H9 (cell line): ENCODE measurements around the gene ABCA1. TPM values are rescaled to one million over a fixed set of nuclear protein-coding genes. Genes with fewer than 3 reads are reported as not detected.

Experiments
- DNase-seq: peaks from one replicate; pipeline ENCODE4 v3.0.0-alpha.2; 2017
- H2AFZ ChIP-seq: one replicate; pipeline ENCODE4 v1.6.1; 2013; ENCODE audit warnings: mild to moderate bottlenecking, low read length, control low read depth, moderate library complexity
- H2AK5ac ChIP-seq: 2 replicates; pipeline ENCODE4 v1.6.1; 2013; ENCODE audit warnings: low read length, control low read depth, mixed read lengths; ENCODE audit not compliant: insufficient read length
- H2BK120ac ChIP-seq: one replicate; pipeline ENCODE4 v1.6.1; 2013; ENCODE audit warnings: low read depth, mild to moderate bottlenecking, low read length, control low read depth, inconsistent platforms; ENCODE audit not compliant: poor library complexity, severe bottlenecking
- H2BK12ac ChIP-seq: 2 replicates; pipeline ENCODE4 v1.6.1; 2013; ENCODE audit warnings: low read length, control low read depth, mixed read lengths, low read depth; ENCODE audit not compliant: insufficient read length
- H2BK15ac ChIP-seq: 2 replicates; pipeline ENCODE4 v1.6.1; 2013; ENCODE audit warnings: low read depth, low read length, control low read depth
- H2BK20ac ChIP-seq: one replicate; pipeline ENCODE4 v1.6.1; 2013; ENCODE audit warnings: low read depth, mild to moderate bottlenecking, low read length, control low read depth, inconsistent platforms; ENCODE audit not compliant: poor library complexity, severe bottlenecking
- H2BK5ac ChIP-seq: 2 replicates; pipeline ENCODE4 v1.6.1; 2013; ENCODE audit warnings: low read length, control low read depth, mixed read lengths; ENCODE audit not compliant: insufficient read length
- H3K14ac ChIP-seq: 2 replicates; pipeline ENCODE4 v1.6.1; 2013; ENCODE audit warnings: low read length, control low read depth; ENCODE audit not compliant: insufficient read depth
- H3K18ac ChIP-seq: 2 replicates; pipeline ENCODE4 v1.6.1; 2013; ENCODE audit warnings: low read depth, mild to moderate bottlenecking, mixed read lengths, low read length, control low read depth; ENCODE audit not compliant: insufficient read length
- H3K23ac ChIP-seq: 2 replicates; pipeline ENCODE4 v1.6.1; 2013; ENCODE audit warnings: low read length, control low read depth, mixed read lengths, low read depth; ENCODE audit not compliant: insufficient read length
- H3K23me2 ChIP-seq: 2 replicates; pipeline ENCODE4 v1.6.1; 2013; ENCODE audit warnings: low read depth, mild to moderate bottlenecking, mixed read lengths, low read length, control low read depth; ENCODE audit not compliant: insufficient read length, poor library complexity, severe bottlenecking
- H3K27ac ChIP-seq: 2 replicates; pipeline ENCODE4 v1.5.1; 2013; ENCODE audit warnings: low read length, control low read depth, mixed read lengths, low read depth; ENCODE audit not compliant: insufficient read length
- H3K27me3 ChIP-seq: 2 replicates; pipeline ENCODE4 v1.6.1; 2013; ENCODE audit warnings: low read length, control low read depth, inconsistent platforms; ENCODE audit not compliant: insufficient read depth
- H3K4ac ChIP-seq: 2 replicates; pipeline ENCODE4 v1.6.1; 2013; ENCODE audit warnings: low read depth, mild to moderate bottlenecking, control low read depth, inconsistent platforms, low read length, moderate library complexity
- H3K4me1 ChIP-seq: 2 replicates; pipeline ENCODE4 v1.6.1; 2013; ENCODE audit warnings: low read length, control low read depth, inconsistent platforms; ENCODE audit not compliant: insufficient read depth
- H3K4me2 ChIP-seq: 2 replicates; pipeline ENCODE4 v1.6.1; 2013; ENCODE audit warnings: low read length, control low read depth, mixed read lengths; ENCODE audit not compliant: insufficient read length, insufficient read depth
- H3K56ac ChIP-seq: 2 replicates; pipeline ENCODE4 v1.6.1; 2013; ENCODE audit warnings: low read depth, mild to moderate bottlenecking, mixed read lengths, low read length, control low read depth; ENCODE audit not compliant: insufficient read length
- H3K79me1 ChIP-seq: 2 replicates; pipeline ENCODE4 v1.6.1; 2013; ENCODE audit warnings: low read depth, mild to moderate bottlenecking, moderate library complexity, low read length, control low read depth, inconsistent platforms; ENCODE audit not compliant: insufficient read depth, poor library complexity, severe bottlenecking
- H3K79me2 ChIP-seq: 2 replicates; pipeline ENCODE4 v1.6.1; 2013; ENCODE audit warnings: low read length, control low read depth, inconsistent platforms; ENCODE audit not compliant: insufficient read depth
- H3K9ac ChIP-seq: 2 replicates; pipeline ENCODE4 v1.6.1; 2013; ENCODE audit warnings: low read length, control low read depth, mixed read lengths; ENCODE audit not compliant: insufficient read length; ENCODE audit errors: extremely low read depth
- H3K9me3 ChIP-seq: one replicate; pipeline ENCODE4 v1.6.1; 2013; ENCODE audit warnings: low read depth, low read length, inconsistent platforms; ENCODE audit not compliant: control insufficient read depth
- H3T11ph ChIP-seq: one replicate; pipeline ENCODE4 v1.6.1; 2013; ENCODE audit warnings: mild to moderate bottlenecking, low read length, control low read depth, inconsistent platforms
- H4K20me1 ChIP-seq: one replicate; pipeline ENCODE4 v1.6.1; 2013; ENCODE audit not compliant: control insufficient read depth, insufficient read length, insufficient read depth
- H4K5ac ChIP-seq: 2 replicates; pipeline ENCODE4 v1.6.1; 2013; ENCODE audit warnings: low read depth, mild to moderate bottlenecking, mixed read lengths, low read length, control low read depth; ENCODE audit not compliant: insufficient read length
- H4K8ac ChIP-seq: replicated peaks from 2 replicates; pipeline ENCODE4 v1.6.1; 2013; ENCODE audit warnings: low read length, control low read depth, mixed read lengths, low read depth; ENCODE audit not compliant: insufficient read length
- H4K91ac ChIP-seq: 2 replicates; pipeline ENCODE4 v1.6.1; 2013; ENCODE audit warnings: low read depth, mild to moderate bottlenecking, moderate library complexity, mixed read lengths, low read length, control low read depth; ENCODE audit not compliant: insufficient read length
- H3K27ac Mint-ChIP-seq, 3 experiments: 2 replicates in 2 of 3; 3 replicates in 1 of 3; pipeline ENCODE4 v1.8.0; 2020 to 2021; ENCODE audit warnings: mixed read lengths in 3 of 3, mild to moderate bottlenecking in 1 of 3, moderate library complexity in 1 of 3
- H3K27me3 Mint-ChIP-seq: 2 replicates; pipeline ENCODE4 v1.8.0; 2021; ENCODE audit warnings: low read depth, mild to moderate bottlenecking, moderate library complexity, mixed read lengths
- H3K36me3 Mint-ChIP-seq, 3 experiments: 2 replicates in 2 of 3; 3 replicates in 1 of 3; pipeline ENCODE4 v1.8.0; 2020 to 2021; ENCODE audit warnings: low read depth in 3 of 3, mixed read lengths in 3 of 3; ENCODE audit not compliant: insufficient read depth in 1 of 3
- H3K4me1 Mint-ChIP-seq, 2 experiments: 2 replicates each; pipeline ENCODE4 v1.8.0; 2020; ENCODE audit warnings: mixed read lengths in 2 of 2
- H3K4me3 Mint-ChIP-seq, 2 experiments: 2 replicates in 1 of 2; 3 replicates in 1 of 2; pipeline ENCODE4 v1.8.0; 2020 to 2021; ENCODE audit warnings: mild to moderate bottlenecking in 2 of 2, mixed read lengths in 2 of 2, moderate library complexity in 1 of 2
- H3K9me3 Mint-ChIP-seq, 2 experiments: 2 replicates in 1 of 2; 3 replicates in 1 of 2; pipeline ENCODE4 v1.8.0; 2020; ENCODE audit warnings: mild to moderate bottlenecking in 2 of 2, mixed read lengths in 2 of 2, moderate library complexity in 1 of 2
- CTCF ChIP-seq: fragments of 200-600 bp; sonication (generic); conservative IDR thresholded peaks from 3 replicates; pipeline ENCODE4 v1.8.0; 2021; ENCODE audit warnings: antibody characterized with exemption, mild to moderate bottlenecking
- WGBS: extraction: QIAGEN DNeasy Blood & Tissue Kit; methylation state at CpG from one replicate; pipeline ENCODE4 v1.1.7; 2013; ENCODE audit warnings: missing lambda C conversion rate, low lambda C conversion rate, mixed read lengths; ENCODE audit not compliant: insufficient read length; ENCODE audit errors: extremely low coverage; 5-methylcytosine and 5-hydroxymethylcytosine counted together
- total RNA-seq: library from RNA; stranded (reverse); gene quantifications from 2 replicates; pipeline ENCODE4 v1.2.1, GENCODE V29; 2021

ABCA1 gene
- total RNA-seq, 1 experiment from 2014 or later = 16.6 TPM

- no peak overlapping the region for H3K4me3 Mint-ChIP-seq
- no peaks in the 10 kb centered on the region for H3K4me1 Mint-ChIP-seq
- no peak overlapping the region for H3K4me2 ChIP-seq
- no peak overlapping the region for H3K9ac ChIP-seq
- no peaks in the 10 kb centered on the region for H3K27me3 Mint-ChIP-seq
- H2AFZ ChIP-seq = no peak overlapping the region
- H4K20me1 ChIP-seq = no peaks in the 10 kb centered on the region
- no peak overlapping the region for H2BK15ac ChIP-seq
- DNase-seq = no peak
- H3K18ac ChIP-seq = no peak overlapping the region
- no peak overlapping the region for H2BK120ac ChIP-seq
- H3K36me3 Mint-ChIP-seq = peaks cover 0 to 64% (median 46%) of the 10 kb centered on the region in 3 experiments; a peak in 5 of 7 replicates
- no peaks in the 10 kb centered on the region for H3K79me2 ChIP-seq
- H3K14ac ChIP-seq = no peak overlapping the region
- H3K23ac ChIP-seq = no peak overlapping the region
- no peaks in the 10 kb centered on the region for H3K79me1 ChIP-seq
- H2BK12ac ChIP-seq = no peak overlapping the region
- no peak overlapping the region for H3K56ac ChIP-seq
- H3K9me3 Mint-ChIP-seq = no peaks in the 10 kb centered on the region
- no peaks in the 10 kb centered on the region for H3K27me3 ChIP-seq
- no peaks in the 10 kb centered on the region for H3K4me1 ChIP-seq
- H4K8ac ChIP-seq = no peak overlapping the region
- H4K5ac ChIP-seq = no peak overlapping the region
- H3T11ph ChIP-seq = no peak overlapping the region
- no peaks in the 10 kb centered on the region for H3K9me3 ChIP-seq
- 0 out of 7 replicates have a peak overlapping the region, but pooled peaks of 1 of the 3 experiments have one; percentile 8 for H3K27ac Mint-ChIP-seq
- no CpG with 5 or more reads among the region's 3 CpGs for WGBS
- H3K23me2 ChIP-seq = no peaks in the 10 kb centered on the region
- no peak overlapping the region for H3K4ac ChIP-seq
- H3K27ac ChIP-seq = no peak overlapping the region
- no peak overlapping the region for H2AK5ac ChIP-seq
- no peak overlapping the region for H4K91ac ChIP-seq
- TF ChIP-seq CTCF = no peak
- no peak overlapping the region for H2BK5ac ChIP-seq
- no peak overlapping the region for H2BK20ac ChIP-seq
Observed at GRCh38 chr9:104788251-104788650, 139.7 kb downstream of the ABCA1 start.
